ENCODE measurements around the gene GINS1.

GRCh38 chr20:25422032-25422431, 14.6 kb downstream of the GINS1 start:
- TF ChIP-seq CTCF (IDR thresholded peaks at IDR 0.05) (no peak), EZH2 (IDR thresholded peaks at IDR 0.05; ENCODE audit: borderline replicate concordance, insufficient read depth, low read depth, low read length, poor library complexity, severe bottlenecking) (no peak)

Data from B cell (primary cell).